AG09309 (cell line): Measurements from ENCODE around the gene SLC16A2.

ENCODE experiments used
- DNase-seq: peaks from one replicate; pipeline ENCODE4 v3.0.0-alpha.2; 2010; ENCODE audit warnings: low read depth
- H3K4me3 ChIP-seq: 2 replicates; pipeline ENCODE4 v1.5.1; 2011; ENCODE audit warnings: mild to moderate bottlenecking, low read depth, low read length, moderate library complexity; ENCODE audit not compliant: control insufficient read depth
- TF ChIP-seq, protein P1 (sequence below): IDR thresholded peaks from 2 replicates; pipeline ENCODE4 v1.5.1; 2011; ENCODE audit warnings: mild to moderate bottlenecking, low read depth, low read length, inconsistent platforms; ENCODE audit not compliant: insufficient read depth, control insufficient read depth; ENCODE audit errors: missing control alignments

Gene SLC16A2

DNA sequence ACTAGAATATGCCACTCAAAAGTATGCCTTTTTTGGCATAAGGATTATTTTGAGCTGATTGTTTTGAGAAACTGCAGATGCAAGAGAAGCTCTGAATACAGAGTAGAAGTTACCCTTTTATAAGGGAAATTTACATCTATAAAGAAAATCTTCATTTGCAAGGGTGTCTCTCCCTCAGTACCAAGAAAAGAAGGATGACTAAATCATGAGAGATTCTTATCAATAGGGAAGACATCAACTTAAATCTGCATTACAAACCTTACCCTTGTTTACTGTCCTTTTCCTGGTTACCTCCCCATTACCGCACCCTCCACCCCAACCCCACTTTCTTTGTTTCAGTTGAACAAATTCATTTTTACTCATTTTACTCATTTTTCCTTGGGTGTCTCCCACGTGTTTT is 130.6 kb downstream of the SLC16A2 start:
- H3K4me3 ChIP-seq, result no peak overlapping the region
- DNase-seq, result no peak
- TF ChIP-seq, protein P1, sequence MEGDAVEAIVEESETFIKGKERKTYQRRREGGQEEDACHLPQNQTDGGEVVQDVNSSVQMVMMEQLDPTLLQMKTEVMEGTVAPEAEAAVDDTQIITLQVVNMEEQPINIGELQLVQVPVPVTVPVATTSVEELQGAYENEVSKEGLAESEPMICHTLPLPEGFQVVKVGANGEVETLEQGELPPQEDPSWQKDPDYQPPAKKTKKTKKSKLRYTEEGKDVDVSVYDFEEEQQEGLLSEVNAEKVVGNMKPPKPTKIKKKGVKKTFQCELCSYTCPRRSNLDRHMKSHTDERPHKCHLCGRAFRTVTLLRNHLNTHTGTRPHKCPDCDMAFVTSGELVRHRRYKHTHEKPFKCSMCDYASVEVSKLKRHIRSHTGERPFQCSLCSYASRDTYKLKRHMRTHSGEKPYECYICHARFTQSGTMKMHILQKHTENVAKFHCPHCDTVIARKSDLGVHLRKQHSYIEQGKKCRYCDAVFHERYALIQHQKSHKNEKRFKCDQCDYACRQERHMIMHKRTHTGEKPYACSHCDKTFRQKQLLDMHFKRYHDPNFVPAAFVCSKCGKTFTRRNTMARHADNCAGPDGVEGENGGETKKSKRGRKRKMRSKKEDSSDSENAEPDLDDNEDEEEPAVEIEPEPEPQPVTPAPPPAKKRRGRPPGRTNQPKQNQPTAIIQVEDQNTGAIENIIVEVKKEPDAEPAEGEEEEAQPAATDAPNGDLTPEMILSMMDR, result no peak

DNA sequence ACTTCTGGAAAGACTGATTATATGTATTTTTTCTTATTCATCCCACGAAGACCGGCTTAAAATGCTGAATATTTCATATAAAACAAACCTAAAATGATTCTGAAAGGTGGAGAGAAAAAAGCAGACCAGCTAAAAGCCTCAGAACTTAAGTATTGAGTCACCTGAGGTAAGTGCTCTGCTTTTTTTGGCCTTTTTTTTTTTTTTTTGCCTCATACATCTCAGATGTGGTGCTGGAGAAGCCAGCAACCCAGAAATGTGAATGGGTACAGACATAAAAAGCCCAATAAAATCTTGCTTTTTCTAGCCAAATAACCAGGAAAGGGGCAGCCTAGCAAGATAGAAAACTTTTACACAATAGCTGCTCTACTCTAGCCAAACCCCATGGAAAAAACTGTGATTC is 136.1 kb downstream of the SLC16A2 start:
- TF ChIP-seq, protein P1, result no peak
- no peak overlapping the region for H3K4me3 ChIP-seq
- DNase-seq, result no peak

DNA sequence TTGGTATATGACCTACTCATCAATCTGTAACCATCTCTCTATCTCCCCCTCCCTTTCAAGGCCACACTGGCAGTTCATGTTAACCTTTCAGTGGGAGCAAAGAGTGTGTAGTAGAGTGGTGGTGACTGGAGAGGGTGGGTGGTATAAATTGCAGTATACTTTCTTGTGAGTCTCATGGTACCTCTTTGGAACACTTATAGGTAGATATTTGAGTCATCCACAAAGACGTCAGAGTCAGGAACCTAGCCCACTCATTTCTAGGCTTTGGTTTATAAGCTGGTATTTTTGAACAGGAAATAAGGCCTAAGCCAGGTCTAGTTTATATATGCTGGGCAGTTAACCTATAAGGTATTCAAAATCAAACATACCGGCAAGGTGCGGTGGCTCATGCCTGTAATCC is 156.8 kb downstream of the SLC16A2 start:
- no peak overlapping the region for H3K4me3 ChIP-seq
- DNase-seq, result no peak
- TF ChIP-seq, protein P1, result no peak

DNA sequence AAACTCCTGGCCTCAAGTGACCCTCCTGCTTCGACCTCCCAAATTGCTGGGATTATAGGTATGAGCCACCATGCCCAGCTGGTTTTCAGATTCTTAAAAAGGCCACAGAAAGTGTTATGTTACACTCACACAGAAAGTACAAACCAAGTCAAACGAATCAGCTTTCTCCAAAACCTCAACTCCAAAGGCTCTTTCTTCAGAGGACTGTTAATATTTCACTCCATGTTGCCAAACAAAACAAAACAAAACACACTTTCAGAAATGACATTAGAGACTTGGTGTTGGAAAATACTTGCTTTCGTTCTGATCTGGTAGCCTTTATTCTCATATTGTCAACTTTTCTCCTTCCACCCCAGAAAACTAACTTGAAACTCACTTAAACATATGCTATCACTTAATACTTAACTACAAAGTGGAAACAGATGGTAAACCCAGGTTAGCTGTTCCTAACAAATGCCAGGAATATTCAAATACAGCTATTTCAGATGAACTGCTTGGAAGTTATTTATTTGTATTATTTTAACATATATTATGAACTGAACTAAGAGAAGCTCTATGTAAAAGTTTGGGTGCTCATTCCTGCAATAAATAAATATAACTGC is 158.4 kb downstream of the SLC16A2 start:
- no peak overlapping the region for H3K4me3 ChIP-seq
- TF ChIP-seq, protein P1, result no peak
- DNase-seq, result peak; percentile 14
